Mucosa of descending colon (tissue), 3 donors: ENCODE data around the gene FAF1. TPM values are rescaled to one million over a fixed set of nuclear protein-coding genes. Genes with fewer than 3 reads are reported as not detected.

Experiments used
- ATAC-seq: fragments of 200-7000 bp; cut with Tn5 transposase; one replicate; pipeline ENCODE4 v1.9.1; 2020; ENCODE audit warnings: mild to moderate bottlenecking, moderate library complexity
- DNase-seq, 3 donors: peaks; one replicate each; pipeline ENCODE4 v3.0.0-alpha.2; 2020
- H3K36me3 ChIP-seq: fragments of 200-600 bp; one replicate; pipeline ENCODE4 v1.8.0; 2021; ENCODE audit warnings: low read depth, mild to moderate bottlenecking
- H3K4me1 ChIP-seq: fragments of 200-600 bp; one replicate; pipeline ENCODE4 v1.8.0; 2021; ENCODE audit warnings: low read depth, mild to moderate bottlenecking
- H3K4me3 ChIP-seq: fragments of 200-600 bp; one replicate; pipeline ENCODE4 v1.8.0; 2021; ENCODE audit warnings: mild to moderate bottlenecking
- H3K9me3 ChIP-seq: fragments of 200-600 bp; one replicate; pipeline ENCODE4 v1.8.0; 2021; ENCODE audit warnings: mild to moderate bottlenecking
- intact Hi-C, 2 donors: fragments of 100-400 bp; cut with DNase I in 1 of 2; cut with micrococcal nuclease in 1 of 2; formaldehyde crosslinking; loops; one replicate each; pipeline versions ENCODE4 v1.11.0 to v1.11.1; 2022; cut with DNase I, micrococcal nuclease
- total RNA-seq, 3 donors: library from RNA; stranded (reverse); fragmentation: NEBNext Ultra II Directional in 2 of 3; extraction: Animal tissue kit (Norgen Biotek cat#: 25700) in 2 of 3; gene quantifications; one replicate each; pipeline versions ENCODE4 v1.2.1 to v1.2.4, GENCODE V29; 2021 to 2023
- TF ChIP-seq, protein P1 (sequence below): fragments of 200-600 bp; IDR thresholded peaks from one replicate; pipeline ENCODE4 v1.8.0; 2022; ENCODE audit warnings: antibody characterized with exemption, mild to moderate bottlenecking
- donor health status: DM: no; HTN: no; CAD: no; lungs with moderate emphysema.
- donor health status: DM: no; HTN: no; CAD: no.
- donor health status: DM: no; HTN: yes; CAD: no.

FAF1 gene
- total RNA-seq, 3 donors from 2014 or later, result 48.6 to 70.9 (median 57.7) TPM

- Histone ChIP-seq H3K4me3 (no peak overlapping the region), H3K36me3 (no peaks in the 10 kb centered on the region), H3K4me1 (no peaks in the 10 kb centered on the region), H3K9me3 (no peaks in the 10 kb centered on the region)
- intact Hi-C loops, result no loop called here
- TF ChIP-seq, protein P1, sequence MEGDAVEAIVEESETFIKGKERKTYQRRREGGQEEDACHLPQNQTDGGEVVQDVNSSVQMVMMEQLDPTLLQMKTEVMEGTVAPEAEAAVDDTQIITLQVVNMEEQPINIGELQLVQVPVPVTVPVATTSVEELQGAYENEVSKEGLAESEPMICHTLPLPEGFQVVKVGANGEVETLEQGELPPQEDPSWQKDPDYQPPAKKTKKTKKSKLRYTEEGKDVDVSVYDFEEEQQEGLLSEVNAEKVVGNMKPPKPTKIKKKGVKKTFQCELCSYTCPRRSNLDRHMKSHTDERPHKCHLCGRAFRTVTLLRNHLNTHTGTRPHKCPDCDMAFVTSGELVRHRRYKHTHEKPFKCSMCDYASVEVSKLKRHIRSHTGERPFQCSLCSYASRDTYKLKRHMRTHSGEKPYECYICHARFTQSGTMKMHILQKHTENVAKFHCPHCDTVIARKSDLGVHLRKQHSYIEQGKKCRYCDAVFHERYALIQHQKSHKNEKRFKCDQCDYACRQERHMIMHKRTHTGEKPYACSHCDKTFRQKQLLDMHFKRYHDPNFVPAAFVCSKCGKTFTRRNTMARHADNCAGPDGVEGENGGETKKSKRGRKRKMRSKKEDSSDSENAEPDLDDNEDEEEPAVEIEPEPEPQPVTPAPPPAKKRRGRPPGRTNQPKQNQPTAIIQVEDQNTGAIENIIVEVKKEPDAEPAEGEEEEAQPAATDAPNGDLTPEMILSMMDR, result no peak
- peak; percentile 30 for ATAC-seq
- DNase-seq, result no peak
These were observed 118.2 kb downstream of the FAF1 start for GRCh38 chr1:50841791-50842387.

GRCh38 chr1:50836117-50836516, 124.0 kb downstream of the FAF1 start:
- TF ChIP-seq, protein P1, result no peak
- intact Hi-C loops, result no loop called here

GRCh38 chr1:50833216-50833615, 126.9 kb downstream of the FAF1 start:
- Histone ChIP-seq H3K4me3 (no peak overlapping the region), H3K9me3 (no peaks in the 10 kb centered on the region), H3K36me3 (no peaks in the 10 kb centered on the region), H3K4me1 (no peaks in the 10 kb centered on the region)
- ATAC-seq (no peak), DNase-seq (no peak)
- intact Hi-C loops, result no loop called here
- TF ChIP-seq, protein P1, result no peak

More at GRCh38 chr1:50836117-50836516, 124.0 kb downstream of the FAF1 start:
- H3K36me3 ChIP-seq, result no peaks in the 10 kb centered on the region
- no peak overlapping the region for H3K4me3 ChIP-seq
- H3K9me3 ChIP-seq, result no peaks in the 10 kb centered on the region
- no peak for ATAC-seq
- no peak for DNase-seq
- no peaks in the 10 kb centered on the region for H3K4me1 ChIP-seq

DNA sequence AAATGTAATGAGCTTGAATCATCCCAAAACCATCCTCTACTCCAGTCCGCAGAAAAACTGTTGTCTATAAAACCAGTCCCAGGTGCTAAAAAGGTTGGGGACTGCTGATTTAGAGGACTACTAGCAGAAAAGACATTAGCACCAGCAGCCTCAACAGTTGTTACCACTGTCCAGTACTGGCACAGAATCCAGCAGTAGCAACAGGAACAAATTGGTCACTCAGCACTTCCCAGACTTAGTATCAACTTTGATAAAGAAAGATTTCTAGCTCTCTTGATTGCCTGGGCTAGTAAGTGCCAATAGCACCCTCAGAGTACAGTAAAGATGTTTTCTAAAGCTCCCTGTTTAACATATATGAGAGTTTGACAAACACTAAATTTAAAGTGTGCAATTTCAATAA, 127.9 kb downstream of the FAF1 start:
- Histone ChIP-seq H3K4me3 (no peak overlapping the region), H3K36me3 (no peaks in the 10 kb centered on the region), H3K4me1 (no peaks in the 10 kb centered on the region), H3K9me3 (no peaks in the 10 kb centered on the region)
- ATAC-seq (no peak), DNase-seq (no peak)
- TF ChIP-seq, protein P1, result no peak
- intact Hi-C loops, result no loop called here

DNA sequence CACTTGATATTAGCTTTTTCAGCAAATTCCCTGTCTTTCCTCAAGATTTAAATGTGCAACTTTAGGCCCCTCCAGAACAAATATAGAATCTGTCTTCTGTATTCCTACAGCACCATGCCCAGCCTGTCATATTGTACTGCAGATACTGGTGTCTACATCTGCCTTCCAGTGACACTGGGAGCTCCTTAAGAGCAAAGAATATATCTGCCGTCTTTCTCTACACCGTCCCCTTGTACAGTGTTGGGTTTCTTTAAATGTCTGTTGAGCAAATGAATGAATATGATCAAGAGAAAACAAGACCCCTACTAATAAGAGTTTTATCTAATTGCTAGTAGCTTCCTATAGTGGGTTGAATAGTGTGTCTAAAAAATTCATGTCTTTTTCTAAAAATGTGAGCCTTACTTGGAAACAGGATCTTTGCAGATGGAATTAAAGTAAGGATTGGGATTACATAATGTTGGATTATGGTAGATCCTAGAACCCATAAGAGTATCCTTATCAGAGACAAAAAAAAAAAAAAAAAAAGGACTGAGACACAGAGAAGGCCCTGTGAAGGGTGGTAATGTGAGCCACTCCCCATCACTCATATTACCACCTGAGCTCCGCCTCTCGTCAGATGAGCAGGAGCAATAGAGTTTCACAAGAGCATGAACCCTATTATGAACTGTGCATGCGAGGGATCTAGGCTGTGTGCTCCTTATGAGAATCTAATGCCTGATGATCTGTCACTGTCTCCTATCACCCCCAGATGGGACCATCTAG, 128.6 kb downstream of the FAF1 start:
- H3K4me1 ChIP-seq, result no peaks in the 10 kb centered on the region
- TF ChIP-seq, protein P1, result no peak
- intact Hi-C loops, result no loop called here
- no peaks in the 10 kb centered on the region for H3K36me3 ChIP-seq
- no peak overlapping the region for H3K4me3 ChIP-seq
- no peak for DNase-seq
- no peak for ATAC-seq
- no peaks in the 10 kb centered on the region for H3K9me3 ChIP-seq
